ENCODE results near the gene LRRC37A3. TPM values are rescaled to one million over a fixed set of nuclear protein-coding genes. Genes with fewer than 3 reads are reported as not detected.
"Not testable (repeated sequence)": the region's sequence is repeated elsewhere in the genome, so short reads cannot be mapped to it uniquely, and the experiment has no call there.

The LRRC37A3 gene
- total and polyA plus RNA-seq, 2 donors from 2014 or later = 13.3 to 14.3 TPM

DNA sequence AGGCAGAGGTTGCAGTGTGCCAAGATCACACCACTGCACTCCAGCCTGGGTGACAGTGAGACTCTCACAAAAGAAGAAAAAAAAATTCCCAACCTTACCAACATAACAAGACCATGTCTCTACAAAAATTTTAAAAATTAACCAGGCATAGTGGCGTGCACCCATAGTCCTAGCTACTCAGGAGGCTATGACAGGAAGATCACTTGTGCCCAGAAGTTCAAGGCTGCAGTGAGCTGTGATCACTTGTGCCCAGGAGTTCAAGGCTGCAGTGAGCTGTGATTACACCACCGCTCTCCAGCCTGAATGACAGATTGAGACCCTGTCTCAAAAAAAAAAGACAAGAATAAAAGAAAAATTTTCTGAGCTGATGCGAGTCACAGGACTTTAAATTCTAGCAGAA is 13.6 kb upstream of the LRRC37A3 start:
- H3K27me3 ChIP-seq (ENCODE audit: control insufficient read depth, insufficient read depth, low read length); H3K4me1 ChIP-seq (ENCODE audit: control insufficient read depth in 2 of 3, insufficient read depth in 2 of 3, low read depth in 1 of 3, low read length in 3 of 3); intact Hi-C loops (cut with DNase I); H3K36me3 ChIP-seq (ENCODE audit: control insufficient read depth in 2 of 3, insufficient read depth in 3 of 3, low read length in 3 of 3); FAIRE-seq; H3K9ac ChIP-seq (ENCODE audit: low read length in 3 of 3); DNase-seq; H3K4me3 ChIP-seq (ENCODE audit: low read length in 3 of 3); H3K27ac ChIP-seq (ENCODE audit: low read depth in 2 of 2, low read length in 2 of 2); H3K9me3 ChIP-seq (ENCODE audit: control insufficient read depth in 2 of 3, insufficient read depth in 1 of 3, low read length in 3 of 3): not testable (repeated sequence)

DNA sequence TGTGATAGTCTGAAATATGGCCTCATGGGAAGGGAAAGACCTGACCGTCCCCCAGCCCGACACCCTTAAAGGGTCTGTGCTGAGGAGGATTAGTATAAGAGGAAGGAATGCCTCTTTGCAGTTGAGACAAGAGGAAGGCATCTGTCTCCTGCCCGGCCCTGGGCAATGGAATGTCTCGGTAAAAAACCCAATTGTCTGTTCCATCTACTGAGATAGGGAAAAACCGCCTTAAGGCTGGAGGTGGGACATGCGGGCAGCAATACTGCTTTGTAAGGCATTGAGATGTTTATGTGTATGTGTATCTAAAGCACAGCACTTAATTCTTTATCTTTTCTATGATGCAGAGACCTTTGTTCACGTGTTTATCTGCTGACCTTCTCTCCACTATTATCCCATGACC is 11.1 kb upstream of the LRRC37A3 start:
- not testable (repeated sequence) for H3K9ac ChIP-seq (ENCODE audit: low read length in 3 of 3); FAIRE-seq

DNA sequence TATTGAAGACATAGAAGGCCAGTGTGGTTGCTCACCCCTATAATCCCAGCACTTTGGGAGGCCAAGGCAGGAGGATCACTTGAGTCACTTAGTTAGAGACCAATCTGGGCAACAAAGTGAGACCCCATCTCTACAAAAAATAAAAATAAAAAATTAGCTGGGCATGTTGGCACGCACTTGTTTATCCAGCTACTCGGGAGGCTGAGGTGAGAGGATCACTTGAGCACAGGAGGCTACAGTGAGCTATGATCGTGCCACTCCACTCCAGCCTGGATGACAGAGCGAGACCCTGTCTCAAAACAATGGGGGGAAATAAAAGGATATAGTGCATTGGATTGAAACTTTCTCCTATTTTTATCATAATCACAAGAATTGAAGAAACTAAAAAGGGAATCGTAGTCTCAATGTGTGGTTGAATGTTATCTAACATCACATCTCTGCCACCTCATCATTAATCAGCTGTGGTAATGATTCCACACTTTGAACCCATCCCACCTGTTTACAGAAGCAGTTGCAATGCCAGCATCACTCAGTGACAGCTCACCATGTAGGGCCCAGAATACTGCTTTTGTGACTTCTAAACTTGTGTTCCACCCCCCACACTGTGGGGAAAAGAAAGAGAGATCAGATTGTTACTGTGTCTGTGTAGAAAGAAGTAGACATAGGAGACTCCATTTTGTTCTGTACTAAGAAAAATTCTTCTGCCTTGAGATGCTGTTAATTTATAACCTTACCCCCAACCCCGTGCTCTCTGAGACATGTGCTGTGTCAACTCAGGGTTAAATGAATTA is 10.3 kb upstream of the LRRC37A3 start:
- not testable (repeated sequence) for FAIRE-seq

More for the DNA sequence above, 11.1 kb upstream of the LRRC37A3 start:
- H3K4me1 ChIP-seq (ENCODE audit: control insufficient read depth in 2 of 3, insufficient read depth in 2 of 3, low read depth in 1 of 3, low read length in 3 of 3); H3K4me3 ChIP-seq (ENCODE audit: low read length in 3 of 3); H3K27ac ChIP-seq (ENCODE audit: low read depth in 2 of 2, low read length in 2 of 2); H3K36me3 ChIP-seq (ENCODE audit: control insufficient read depth in 2 of 3, insufficient read depth in 3 of 3, low read length in 3 of 3); H3K27me3 ChIP-seq (ENCODE audit: control insufficient read depth, insufficient read depth, low read length); intact Hi-C loops (cut with DNase I); H3K9me3 ChIP-seq (ENCODE audit: control insufficient read depth in 2 of 3, insufficient read depth in 1 of 3, low read length in 3 of 3); DNase-seq: not testable (repeated sequence)

DNA sequence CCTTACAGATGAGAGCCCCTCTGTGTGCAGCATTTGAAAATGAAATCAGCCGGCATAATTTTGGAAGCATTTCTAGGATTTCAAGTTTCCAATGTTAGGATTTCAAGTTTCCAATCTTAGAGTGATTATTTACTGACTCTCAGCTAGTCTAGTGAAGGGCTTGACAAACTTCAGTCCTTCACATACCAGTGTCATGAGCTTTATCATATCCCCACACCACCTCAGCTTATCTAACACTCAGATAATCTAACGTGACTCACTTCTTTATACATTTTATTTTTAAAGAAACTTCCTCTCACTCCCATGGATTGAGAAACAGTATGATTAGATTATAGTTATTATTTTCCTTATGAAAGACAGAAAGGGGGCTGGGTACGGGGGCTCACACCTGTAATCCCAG is 9.4 kb upstream of the LRRC37A3 start:
- DNase-seq; intact Hi-C loops (cut with DNase I); H3K4me3 ChIP-seq (ENCODE audit: low read length in 3 of 3); H3K4me1 ChIP-seq (ENCODE audit: control insufficient read depth in 2 of 3, insufficient read depth in 2 of 3, low read depth in 1 of 3, low read length in 3 of 3); H3K9me3 ChIP-seq (ENCODE audit: control insufficient read depth in 2 of 3, insufficient read depth in 1 of 3, low read length in 3 of 3); H3K36me3 ChIP-seq (ENCODE audit: control insufficient read depth in 2 of 3, insufficient read depth in 3 of 3, low read length in 3 of 3); H3K27ac ChIP-seq (ENCODE audit: low read depth in 2 of 2, low read length in 2 of 2); FAIRE-seq; H3K9ac ChIP-seq (ENCODE audit: low read length in 3 of 3); H3K27me3 ChIP-seq (ENCODE audit: control insufficient read depth, insufficient read depth, low read length): not testable (repeated sequence)

More for the DNA sequence above, 10.3 kb upstream of the LRRC37A3 start:
- DNase-seq; H3K9me3 ChIP-seq (ENCODE audit: control insufficient read depth in 2 of 3, insufficient read depth in 1 of 3, low read length in 3 of 3); H3K27ac ChIP-seq (ENCODE audit: low read depth in 2 of 2, low read length in 2 of 2); intact Hi-C loops (cut with DNase I); H3K4me3 ChIP-seq (ENCODE audit: low read length in 3 of 3); H3K4me1 ChIP-seq (ENCODE audit: control insufficient read depth in 2 of 3, insufficient read depth in 2 of 3, low read depth in 1 of 3, low read length in 3 of 3); H3K9ac ChIP-seq (ENCODE audit: low read length in 3 of 3); H3K27me3 ChIP-seq (ENCODE audit: control insufficient read depth, insufficient read depth, low read length); H3K36me3 ChIP-seq (ENCODE audit: control insufficient read depth in 2 of 3, insufficient read depth in 3 of 3, low read length in 3 of 3): not testable (repeated sequence)

DNA sequence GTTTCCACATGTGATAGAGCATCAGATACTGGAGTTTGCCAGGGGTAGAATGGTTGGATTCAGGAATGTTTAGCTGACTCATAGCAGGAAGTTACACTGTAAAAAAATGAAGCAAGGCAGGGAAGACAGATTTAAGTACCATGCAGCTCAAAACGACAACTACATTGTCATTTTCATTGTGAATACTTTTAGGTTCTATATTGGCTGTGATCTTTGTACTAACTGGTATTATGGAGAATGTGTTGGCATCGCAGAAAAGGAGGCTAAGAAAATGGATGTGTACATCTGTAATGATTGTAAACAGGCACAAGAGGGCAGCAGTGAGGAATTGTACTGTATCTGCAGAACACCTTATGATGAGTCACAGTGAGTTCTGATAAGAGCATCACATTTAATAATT is 8.2 kb upstream of the LRRC37A3 start:
- H3K4me3 ChIP-seq (ENCODE audit: low read length in 3 of 3); H3K27ac ChIP-seq (ENCODE audit: low read depth in 2 of 2, low read length in 2 of 2); H3K9me3 ChIP-seq (ENCODE audit: control insufficient read depth in 2 of 3, insufficient read depth in 1 of 3, low read length in 3 of 3); intact Hi-C loops (cut with DNase I); H3K36me3 ChIP-seq (ENCODE audit: control insufficient read depth in 2 of 3, insufficient read depth in 3 of 3, low read length in 3 of 3); H3K4me1 ChIP-seq (ENCODE audit: control insufficient read depth in 2 of 3, insufficient read depth in 2 of 3, low read depth in 1 of 3, low read length in 3 of 3); H3K27me3 ChIP-seq (ENCODE audit: control insufficient read depth, insufficient read depth, low read length); H3K9ac ChIP-seq (ENCODE audit: low read length in 3 of 3): not testable (repeated sequence)
- DNase-seq = peak in 3 of 5 donors; percentile 33 to 86 (median 68)
- TF ChIP-seq, protein P1, sequence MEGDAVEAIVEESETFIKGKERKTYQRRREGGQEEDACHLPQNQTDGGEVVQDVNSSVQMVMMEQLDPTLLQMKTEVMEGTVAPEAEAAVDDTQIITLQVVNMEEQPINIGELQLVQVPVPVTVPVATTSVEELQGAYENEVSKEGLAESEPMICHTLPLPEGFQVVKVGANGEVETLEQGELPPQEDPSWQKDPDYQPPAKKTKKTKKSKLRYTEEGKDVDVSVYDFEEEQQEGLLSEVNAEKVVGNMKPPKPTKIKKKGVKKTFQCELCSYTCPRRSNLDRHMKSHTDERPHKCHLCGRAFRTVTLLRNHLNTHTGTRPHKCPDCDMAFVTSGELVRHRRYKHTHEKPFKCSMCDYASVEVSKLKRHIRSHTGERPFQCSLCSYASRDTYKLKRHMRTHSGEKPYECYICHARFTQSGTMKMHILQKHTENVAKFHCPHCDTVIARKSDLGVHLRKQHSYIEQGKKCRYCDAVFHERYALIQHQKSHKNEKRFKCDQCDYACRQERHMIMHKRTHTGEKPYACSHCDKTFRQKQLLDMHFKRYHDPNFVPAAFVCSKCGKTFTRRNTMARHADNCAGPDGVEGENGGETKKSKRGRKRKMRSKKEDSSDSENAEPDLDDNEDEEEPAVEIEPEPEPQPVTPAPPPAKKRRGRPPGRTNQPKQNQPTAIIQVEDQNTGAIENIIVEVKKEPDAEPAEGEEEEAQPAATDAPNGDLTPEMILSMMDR (IDR thresholded peaks at IDR 0.05; ENCODE audit: borderline replicate concordance, extremely low read depth, insufficient read depth) = peak; percentile 45
- peak; percentile 77 for FAIRE-seq

DNA sequence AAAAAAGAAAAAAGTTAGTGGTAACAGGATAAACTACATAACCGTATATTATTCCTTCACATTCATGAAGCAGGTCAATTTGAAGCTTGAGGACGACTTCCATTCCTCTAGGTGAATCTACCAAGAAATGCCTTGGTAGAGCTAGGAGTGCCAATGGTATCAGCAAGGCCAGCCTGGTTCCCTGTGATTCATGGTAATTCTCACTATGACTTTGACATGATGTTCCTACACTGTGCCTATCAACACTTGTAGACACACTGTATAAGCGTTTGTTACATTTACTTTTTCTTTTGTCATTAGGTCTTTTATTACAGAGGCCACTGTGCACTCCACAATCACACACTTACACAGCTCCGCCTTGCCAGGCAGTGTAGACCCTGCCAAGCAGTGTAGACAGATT is 7.2 kb upstream of the LRRC37A3 start:
- intact Hi-C loops (cut with DNase I); FAIRE-seq; H3K36me3 ChIP-seq (ENCODE audit: control insufficient read depth in 2 of 3, insufficient read depth in 3 of 3, low read length in 3 of 3); H3K9me3 ChIP-seq (ENCODE audit: control insufficient read depth in 2 of 3, insufficient read depth in 1 of 3, low read length in 3 of 3); DNase-seq; H3K27ac ChIP-seq (ENCODE audit: low read depth in 2 of 2, low read length in 2 of 2); H3K27me3 ChIP-seq (ENCODE audit: control insufficient read depth, insufficient read depth, low read length); H3K9ac ChIP-seq (ENCODE audit: low read length in 3 of 3); H3K4me3 ChIP-seq (ENCODE audit: low read length in 3 of 3); H3K4me1 ChIP-seq (ENCODE audit: control insufficient read depth in 2 of 3, insufficient read depth in 2 of 3, low read depth in 1 of 3, low read length in 3 of 3): not testable (repeated sequence)

DNA sequence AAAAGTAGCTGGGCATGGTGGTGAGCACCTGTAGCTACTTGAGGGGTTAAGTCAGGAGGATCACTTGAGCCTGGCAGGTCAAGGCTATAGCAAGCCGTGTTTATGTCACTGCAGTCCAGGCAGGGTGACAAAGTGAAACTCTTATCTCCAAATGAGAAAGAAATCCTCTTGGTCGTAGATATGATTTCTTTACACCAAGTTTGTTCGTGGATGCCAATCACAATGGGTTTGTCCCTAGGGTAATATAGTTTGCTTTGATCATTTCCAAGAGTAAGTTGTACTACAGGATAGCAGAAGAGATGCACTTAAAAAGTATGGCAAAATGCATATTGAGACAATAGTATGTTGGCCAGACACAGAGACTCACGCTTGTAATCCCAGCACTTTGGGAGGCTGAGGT is 6.0 kb upstream of the LRRC37A3 start:
- H3K4me1 ChIP-seq (ENCODE audit: control insufficient read depth in 2 of 3, insufficient read depth in 2 of 3, low read depth in 1 of 3, low read length in 3 of 3); H3K9me3 ChIP-seq (ENCODE audit: control insufficient read depth in 2 of 3, insufficient read depth in 1 of 3, low read length in 3 of 3); H3K4me3 ChIP-seq (ENCODE audit: low read length in 3 of 3); FAIRE-seq; H3K27me3 ChIP-seq (ENCODE audit: control insufficient read depth, insufficient read depth, low read length); H3K36me3 ChIP-seq (ENCODE audit: control insufficient read depth in 2 of 3, insufficient read depth in 3 of 3, low read length in 3 of 3); DNase-seq; H3K27ac ChIP-seq (ENCODE audit: low read depth in 2 of 2, low read length in 2 of 2); intact Hi-C loops (cut with DNase I); H3K9ac ChIP-seq (ENCODE audit: low read length in 3 of 3): not testable (repeated sequence)
